Activated CD4-positive, CD25-positive, alpha-beta regulatory T cell treated with anti-CD3 and anti-CD28 coated beads, Interleukin-2, amount 50 U/mL, for 72 hours (primary cell): ENCODE data around the gene MRPS6.

Experiments
- DNase-seq: peaks from one replicate; pipeline ENCODE4 v3.0.0; 2021

Gene MRPS6

DNA sequence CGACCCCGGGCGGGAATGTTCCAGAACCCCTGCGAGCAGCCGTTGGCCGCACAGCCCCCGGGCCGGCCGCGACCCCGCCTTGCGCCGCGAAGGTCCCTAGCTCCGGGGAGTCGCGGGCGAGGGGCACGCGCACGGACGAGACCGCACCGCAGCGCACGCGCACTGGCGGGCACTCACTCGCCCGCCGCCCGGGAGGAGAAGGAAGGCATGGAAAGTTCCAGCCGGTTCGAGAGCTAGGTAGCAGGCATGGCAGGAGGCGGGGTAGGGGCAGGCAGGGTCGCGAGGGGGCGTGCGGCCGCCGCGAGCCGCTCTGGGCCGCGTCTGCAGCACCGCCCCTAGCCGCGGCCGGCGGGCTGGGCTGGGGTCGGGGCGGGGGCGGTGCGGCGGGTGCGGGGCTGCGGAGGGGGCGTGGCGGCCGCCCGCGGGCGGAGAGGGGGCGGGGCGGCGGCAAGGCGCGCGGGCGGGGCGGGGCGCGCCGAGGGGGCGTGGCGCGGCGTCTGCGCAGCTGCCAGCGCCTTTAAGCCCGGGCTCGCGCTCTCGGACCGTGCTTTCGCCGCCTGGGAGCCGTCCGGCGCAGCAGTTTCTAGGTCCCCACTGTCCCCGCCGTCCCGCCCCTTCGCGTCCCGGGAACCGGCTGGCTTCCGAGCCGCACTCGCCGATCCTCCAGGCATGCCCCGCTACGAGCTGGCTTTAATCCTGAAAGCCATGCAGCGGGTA lies at the start of gene MRPS6, which contains the start of gene SLC5A3:
MRPS6 (plus strand) TSS at position 547 of the 717 bp plus-strand sequence; CDS start at position 670, 123 bp downstream.
SLC5A3 (plus strand) TSS at position 547 of the 717 bp plus-strand sequence. CDS start 21,621 bp downstream, outside the sequence.
- peak; percentile 83 for DNase-seq

DNA sequence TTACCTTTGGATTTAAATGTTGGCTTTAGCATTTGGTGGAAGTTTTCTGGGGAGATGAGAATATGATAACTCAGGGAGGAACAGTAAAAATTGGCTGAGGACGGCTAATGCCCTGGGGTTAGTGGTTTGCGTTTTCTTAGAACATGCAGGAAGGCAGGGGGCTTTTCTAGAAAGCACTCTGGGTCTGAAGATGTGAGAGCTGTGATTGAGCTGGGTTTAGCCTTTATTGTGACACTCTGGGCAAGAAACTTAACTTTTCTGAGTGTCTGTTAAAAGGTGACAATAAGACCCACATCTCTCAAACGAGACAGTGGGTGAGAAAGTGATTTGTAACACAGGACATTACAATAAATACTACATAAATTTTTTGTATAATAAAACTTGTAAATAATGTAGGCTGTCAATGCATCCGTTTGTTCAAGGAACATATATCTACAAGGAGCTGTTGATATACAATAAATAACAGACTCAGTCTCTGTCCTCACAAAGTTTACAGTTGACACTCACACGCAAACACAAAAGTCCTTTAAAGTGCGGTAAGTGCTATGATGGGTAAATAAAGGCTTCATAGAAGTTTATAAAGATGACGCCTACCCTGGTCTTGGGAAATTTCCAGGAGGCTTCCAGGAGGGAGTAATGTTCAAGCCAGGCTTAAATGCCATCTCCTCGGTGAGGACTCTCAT lies 49.5 kb upstream of the MRPS6 start:
- DNase-seq = no peak

DNA sequence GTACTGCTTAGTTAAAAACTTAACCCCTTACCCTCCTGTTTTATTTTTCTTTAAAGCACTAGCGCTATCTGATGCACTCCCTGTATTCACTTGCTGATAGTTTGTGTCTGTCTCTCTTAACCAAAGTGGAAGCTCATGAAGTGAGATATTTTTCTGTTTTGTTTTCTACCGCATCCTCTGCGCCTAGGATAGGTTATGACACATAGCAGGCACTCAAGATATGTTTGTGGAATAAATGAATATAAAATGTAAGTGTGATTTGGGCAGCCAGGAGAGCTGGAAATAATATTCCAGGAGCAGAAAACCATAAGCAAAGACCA lies 49.0 kb upstream of the MRPS6 start:
- no peak for DNase-seq

DNA sequence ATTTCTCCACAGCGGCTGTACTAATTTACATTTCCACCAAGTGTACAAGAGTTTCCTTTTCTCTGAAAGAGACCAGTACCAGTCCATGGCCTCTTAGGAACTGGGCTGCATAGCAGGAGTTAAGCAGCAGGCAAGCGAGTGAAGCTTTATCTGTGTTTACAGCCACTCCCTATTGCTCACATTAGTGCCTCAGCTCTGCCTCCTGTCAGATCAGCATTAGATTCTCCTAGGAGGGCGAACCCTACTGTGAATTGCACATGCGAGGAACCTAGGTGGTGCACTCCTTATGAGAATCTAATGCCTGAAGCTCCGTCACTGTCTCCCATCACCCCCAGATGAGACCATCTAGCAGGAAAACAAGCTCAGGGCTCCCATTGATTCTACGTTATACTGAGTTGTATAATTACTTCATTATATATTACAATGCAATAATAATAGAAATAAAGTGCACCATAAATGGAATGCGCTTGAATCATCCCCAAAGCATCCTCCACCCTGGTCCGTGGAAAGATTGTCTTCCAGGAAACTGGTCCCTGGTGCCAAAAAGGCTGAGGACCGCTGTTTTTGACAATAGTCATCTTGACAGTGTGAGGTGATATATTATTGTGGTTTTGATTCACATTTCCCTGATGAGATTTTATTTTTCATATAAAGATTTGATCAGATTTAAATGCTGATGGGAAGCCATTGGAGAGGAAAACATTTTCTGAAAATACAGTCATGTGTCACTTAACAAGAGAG lies 45.5 kb upstream of the MRPS6 start:
- no peak for DNase-seq

DNA sequence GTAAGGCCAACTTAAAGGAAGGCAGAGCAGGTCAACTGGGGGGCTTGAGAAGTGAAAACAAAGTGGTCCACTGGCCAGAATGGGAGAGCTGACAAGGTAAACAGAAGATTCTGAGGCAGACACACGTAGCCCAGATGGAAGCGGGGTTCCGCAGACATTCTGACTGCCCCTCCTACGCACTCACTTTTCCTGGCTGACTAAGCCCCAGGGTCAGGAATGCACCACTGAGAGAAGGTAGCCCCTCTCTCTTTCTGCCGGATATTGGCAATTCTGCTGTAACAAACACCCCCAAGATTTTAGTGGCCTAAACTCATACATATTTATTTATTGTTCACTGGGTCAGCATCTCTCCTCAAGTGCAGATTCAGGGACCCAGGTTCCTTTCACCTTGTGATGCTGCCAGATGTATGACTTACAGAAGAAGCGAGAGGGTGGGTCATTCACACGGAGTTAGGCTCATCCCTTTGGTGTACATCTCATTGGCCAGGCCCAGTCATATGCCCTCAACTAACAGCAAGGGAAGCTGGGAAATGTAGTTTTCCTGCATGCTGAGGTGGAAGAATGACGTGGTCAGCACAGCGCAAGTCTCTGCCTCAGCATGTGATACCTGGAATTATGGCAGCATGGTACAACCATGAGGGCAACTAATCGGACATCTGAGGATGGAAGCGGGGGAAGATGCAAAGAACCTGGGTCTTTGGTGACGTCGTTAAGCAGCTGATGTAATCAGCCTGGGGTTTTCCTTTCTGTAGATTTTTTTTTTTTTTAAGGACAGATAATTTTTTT lies 43.4 kb upstream of the MRPS6 start:
- DNase-seq = peak; percentile 37

DNA sequence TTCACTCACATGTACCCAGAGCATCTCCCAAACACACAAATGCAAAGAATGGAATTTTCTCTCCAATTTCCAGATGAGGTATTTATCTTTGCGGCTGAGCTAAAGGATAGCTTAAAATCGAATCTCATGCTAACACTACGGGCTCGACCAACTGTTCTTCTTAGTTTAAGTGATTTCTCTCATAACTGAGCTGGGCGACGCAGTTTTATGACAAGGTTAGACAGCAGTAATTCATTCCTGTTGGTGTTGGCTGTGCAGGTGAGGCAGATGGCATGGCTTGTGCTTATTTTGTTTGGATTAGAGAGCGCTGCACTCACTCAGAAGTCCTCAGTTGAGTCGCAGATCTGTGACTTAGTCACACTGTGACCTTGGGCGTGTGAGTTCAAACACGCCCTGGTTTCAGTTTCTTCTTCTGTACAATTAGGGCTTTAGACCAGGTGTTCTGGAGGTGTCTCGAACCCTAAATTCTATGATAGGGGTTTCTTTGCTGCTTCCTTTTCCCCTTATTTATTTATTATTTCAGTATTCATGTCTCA lies 41.5 kb upstream of the MRPS6 start:
- DNase-seq = no peak

DNA sequence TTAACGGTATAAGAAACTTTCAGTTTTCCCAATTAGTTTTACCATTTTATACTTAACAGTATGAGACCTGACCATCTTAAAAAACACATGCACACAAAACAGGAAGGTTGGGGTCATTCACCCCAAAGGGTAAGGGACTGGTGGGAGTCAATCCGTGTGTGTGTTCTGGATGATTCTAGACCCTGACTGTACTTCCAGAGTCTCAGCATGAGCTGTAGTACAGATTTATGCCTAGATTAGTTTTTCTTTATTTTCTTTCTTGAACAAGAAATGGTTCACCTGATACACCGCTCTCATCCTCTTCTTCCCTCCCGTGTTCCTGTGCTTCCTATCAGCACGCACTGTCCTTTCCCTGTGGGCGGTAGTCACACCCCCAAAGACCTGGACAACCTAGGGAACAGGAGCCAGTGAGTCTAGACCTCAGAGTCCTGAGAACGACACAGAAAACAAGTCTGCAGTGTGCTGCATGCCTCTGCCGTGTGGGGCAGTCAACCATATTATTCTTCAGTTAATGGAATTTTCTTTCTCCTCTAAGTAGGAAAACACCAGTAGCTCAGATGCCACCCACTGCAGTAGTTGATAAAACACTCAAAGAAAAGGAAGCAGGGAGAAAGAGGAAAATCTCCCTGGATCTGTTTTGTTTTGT lies 38.9 kb upstream of the MRPS6 start:
- no peak for DNase-seq

DNA sequence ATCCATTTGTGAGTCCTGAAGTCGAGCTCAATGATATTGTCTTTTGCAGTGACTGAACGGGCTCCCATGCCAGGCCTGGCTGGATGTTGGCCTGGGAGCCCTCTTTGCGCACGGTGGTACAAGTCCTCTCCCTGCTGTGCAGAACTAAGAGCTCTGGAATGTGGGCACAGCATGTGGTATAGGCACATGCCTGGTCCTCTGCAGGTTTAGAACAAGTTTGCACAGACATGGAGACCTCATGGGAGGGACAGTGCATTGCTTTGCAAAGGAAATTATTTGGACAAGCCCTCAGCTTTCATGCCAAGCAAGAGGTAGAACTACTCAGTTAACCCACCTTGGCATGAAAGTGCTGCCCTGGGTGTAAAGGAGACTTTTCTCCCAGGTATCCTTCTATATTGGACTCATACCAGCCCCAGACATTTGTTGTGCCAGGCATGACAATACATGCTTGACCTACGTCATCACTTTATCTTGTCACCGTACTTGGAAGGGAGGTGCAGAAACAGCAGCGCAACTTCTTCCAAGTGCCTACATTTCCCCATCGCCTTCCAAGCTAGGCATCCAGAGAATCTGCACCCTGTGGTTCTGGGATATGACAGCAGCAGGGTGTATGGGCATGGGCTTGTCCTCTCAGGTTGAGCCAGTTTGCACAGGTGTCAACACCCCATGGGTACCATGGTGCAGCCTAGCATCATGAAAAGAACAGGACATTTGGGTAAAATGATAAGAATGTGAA lies 37.6 kb upstream of the MRPS6 start:
- DNase-seq = no peak

DNA sequence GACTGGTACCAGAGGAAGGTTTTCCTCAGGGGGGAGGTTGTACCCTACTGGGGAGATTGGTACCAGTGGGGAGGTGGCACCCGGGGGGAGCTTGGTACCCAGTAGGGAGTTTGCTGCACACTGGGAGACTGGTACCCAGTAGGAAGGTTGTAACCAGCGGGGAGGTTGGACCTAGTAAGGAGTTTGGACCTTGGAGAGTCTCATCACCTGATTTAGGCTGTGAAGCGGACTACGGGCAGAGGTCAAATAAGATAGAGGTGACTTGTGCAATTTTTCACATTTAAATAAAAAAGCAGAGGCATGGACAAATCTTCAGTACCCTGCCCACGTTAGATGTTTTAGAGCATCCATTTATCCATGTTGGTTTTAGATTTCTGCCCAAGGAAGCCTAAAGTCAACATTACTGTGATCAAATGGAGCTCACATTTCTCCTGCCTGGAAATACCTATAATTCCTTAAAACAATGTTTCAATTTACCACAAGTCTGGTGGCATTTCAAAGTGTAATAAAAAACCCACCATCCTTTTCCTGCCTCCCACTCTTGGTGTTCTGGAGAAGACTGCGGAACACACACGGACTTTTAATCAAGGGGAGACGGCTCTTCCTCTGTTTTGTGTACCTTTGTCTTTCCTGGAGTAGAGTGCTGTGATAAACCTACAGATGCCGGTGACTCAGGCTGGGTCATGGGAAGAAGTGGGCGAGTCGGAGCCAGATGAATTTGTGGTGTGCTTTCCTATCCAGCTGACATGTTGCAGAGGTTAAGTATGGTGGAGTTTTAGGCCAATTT lies 36.2 kb upstream of the MRPS6 start:
- DNase-seq = no peak

DNA sequence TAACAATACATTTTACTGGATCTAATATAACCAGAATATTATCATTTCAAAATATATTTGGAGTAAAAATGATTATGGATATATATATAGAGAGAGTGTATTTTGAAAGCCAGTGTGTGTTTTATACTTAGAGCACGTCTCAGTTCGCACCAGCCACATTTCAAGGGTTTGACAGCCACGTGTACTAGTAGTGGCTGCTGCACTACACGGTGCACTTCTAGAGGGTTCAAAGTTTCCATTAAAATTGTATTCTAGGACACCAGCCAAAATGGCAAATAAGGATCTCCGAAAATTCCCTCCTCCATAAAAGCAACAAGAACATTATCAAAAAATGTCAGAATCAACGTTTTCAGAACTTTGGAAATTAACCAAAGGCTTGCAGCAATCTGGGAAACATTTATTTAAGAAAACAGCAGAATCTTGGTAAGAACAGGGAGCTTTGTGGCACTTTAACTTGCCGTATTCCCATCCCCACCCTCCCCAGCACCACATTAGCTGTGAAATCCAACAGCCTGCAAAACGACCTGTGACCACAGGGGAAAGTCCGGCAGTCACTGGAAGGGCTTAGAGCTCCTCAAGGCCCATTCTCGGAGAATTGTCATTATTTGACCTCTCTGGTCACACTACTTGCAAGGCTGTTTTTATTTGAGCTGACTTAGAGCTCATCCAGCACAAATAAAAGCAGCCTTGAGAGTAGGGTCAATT lies 33.5 kb upstream of the MRPS6 start:
- DNase-seq = no peak

DNA sequence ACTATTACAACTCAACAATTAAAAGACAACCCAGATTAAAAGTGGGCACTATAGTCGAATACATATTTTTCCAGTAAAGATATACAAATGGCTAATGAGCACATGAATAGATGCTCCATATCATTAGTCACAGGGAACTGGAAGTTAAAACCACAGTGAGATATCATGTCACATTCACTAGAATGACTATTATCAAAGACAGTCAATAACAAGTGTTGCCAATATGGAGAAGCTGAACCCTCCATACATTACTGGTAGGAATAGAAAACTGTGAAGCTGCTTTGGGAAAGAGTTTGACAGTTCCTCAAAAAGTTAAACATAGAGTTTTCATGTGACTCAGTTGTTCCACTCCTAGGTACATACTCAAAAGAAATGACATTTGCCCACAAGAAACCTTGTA lies 30.6 kb upstream of the MRPS6 start:
- DNase-seq = no peak

DNA sequence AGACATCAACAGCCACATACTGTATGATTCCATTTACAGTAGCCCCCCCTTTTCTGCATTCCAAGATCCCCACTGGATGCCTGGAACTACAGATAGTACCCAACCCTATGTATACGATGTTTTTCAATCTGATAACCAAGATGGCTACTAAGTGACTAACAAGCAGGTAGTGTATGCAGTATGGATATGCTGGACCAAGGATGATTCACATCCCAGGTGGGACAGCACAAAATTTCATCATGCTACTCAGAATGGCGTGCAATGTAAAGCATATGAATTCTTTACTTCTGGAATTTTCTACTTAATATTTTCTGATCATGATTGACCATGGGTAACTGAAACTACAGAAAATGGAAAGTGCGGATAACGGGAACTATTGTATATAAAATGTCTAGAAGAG lies 30.0 kb upstream of the MRPS6 start:
- no peak for DNase-seq

DNA sequence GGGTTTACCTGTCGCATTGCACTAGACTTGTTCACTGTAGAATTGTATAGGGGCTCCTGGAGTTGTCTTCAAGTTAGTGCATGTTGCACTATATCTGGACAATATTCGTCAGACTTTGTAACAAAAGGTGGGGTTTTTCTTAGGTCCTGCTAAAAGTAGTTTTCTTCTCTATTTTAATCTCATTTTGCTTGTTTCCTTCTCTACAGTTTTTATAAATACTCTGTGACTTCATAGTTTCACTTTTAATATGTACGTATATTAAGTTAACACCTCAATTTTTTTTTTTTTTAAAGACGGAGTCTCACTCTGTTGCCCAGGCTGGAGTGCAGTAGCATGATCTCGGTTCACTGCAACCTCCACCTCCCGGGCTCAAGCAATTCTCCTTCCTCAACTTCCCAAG lies 26.5 kb upstream of the MRPS6 start:
- no peak for DNase-seq

DNA sequence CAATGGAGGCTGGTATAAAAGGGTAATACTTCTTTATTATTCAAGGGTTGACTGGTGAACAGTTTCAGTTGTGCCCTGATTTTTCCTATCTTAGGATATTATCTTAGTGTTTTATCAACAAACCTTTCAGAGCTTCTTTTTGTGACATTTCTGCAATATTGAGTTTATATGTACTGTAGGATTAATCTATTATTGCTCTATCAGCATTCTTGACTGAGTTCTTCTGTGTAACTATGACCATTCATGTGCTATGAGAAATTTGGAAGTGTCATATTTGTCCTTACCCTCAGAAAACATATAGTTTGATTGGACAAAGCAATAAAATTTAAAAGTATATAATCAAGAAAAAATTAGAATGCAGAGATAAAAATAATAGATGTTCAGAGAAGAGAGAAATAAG lies 25.5 kb upstream of the MRPS6 start:
- no peak for DNase-seq

DNA sequence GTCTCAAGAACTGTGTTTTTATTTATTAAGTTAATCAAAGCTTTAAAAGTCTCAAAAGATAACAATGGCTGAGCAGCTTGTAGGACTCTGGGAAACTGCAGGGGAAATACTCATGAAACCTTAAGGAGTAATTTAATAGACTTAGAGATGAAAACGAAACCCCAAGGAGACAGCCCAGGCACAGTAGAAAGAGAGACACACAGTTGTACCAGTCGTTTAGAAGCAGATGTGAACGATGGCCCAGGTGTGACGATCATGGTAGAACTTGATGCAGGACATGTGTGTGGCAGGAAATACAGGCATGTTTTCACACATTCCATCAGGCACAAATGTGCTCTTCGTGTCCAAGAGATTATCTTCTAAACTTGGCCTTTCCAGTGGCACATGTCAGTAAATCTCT lies 21.2 kb upstream of the MRPS6 start:
- no peak for DNase-seq

DNA sequence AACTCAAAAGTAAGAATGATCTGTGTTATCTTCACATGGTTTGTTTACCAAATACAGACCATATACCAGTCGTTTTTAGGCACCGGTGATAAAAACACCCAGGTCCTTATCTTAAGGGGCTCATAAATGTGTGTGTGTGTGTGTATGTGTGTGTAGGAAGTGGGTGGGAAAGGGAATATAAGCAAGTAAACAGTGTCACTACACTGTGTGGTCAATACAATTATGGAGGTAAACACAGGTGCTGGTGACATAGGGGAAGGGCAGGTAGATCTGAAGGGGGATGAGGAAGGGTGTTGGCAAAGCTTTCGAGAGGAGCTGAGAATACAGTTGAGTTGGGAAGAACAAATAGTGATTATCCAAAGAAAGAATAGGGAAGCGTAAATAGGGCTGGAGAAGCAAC lies 19.1 kb upstream of the MRPS6 start:
- no peak for DNase-seq

DNA sequence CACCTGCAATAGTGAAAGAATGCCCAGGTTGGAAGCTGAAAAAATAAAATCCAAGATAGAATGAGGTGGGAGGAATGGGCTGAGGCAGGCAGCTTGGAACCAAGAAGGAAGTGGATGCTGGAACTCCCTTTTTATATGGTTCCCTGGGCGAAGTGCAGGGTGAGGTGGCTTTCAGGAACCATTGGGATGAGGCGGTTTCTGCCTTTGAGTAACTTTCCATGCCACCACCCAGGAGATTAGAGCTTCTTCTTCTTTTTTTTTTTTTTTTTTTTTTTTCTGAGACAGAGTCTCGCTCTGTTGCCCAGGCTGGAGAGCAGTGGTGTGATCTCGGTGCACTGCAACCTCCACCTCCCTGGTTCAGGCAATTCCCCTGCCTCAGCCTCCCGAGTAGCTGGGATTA lies 17.8 kb upstream of the MRPS6 start:
- DNase-seq = no peak

DNA sequence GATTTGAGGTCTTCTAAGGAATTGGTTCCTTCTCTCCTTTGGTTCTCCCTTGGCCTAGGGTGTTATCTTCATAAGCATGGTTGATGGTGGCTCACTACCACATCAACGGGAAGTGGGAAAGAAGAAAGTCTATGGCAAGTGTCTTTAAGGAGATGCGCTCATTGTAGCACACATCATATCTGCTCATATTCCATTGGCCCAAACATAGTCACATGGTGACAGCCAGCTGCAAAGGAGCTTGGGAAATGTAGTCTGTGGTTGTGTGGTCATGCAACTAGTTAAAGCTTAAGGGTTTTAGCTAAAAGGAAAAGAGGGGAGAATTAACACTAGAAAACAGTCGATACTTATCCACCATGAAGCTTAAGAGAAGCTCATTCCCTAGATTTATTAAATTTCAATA lies 11.4 kb upstream of the MRPS6 start:
- no peak for DNase-seq

DNA sequence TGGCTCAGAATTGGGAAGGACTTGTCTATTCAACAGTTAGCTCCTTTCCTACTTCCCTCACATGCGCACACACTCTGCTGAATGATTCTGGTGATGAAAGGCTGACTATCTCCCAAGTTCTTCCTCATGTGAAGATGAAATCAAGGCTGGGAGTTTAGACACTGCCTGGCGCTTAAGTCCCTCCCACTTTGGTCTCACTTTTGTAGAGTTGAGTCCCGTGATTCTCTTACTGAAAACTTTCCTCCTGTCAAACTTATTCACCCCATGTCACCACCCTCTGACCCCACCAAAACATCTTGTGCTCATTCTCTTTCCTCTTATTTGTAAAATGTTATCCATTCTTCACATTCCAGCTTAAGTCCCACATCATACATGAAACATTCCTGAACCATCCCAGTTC lies 8.4 kb upstream of the MRPS6 start:
- DNase-seq = no peak

DNA sequence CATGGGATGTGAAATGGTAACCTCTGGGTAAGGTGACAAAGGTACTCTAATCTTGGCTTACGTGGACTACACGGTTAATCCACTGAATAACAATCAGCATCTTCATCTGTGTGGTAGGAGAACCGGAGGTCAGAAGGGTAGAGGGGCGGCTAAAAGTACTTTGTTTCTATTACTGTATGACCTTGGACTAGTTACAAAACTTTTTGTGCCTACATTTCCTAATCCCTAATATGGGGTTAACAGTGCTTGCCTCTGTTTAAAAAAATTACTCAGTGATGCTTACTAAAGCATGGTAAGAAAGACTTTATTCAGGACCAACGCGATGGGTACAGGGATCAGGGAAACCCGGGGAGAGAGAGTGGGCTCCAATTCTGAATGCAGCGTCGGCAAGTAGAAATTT lies 1.7 kb upstream of the MRPS6 start:
- DNase-seq = no peak
